HepG2 (cell line): ENCODE measurements around the gene ATG9A. TPM values are rescaled to one million over a fixed set of nuclear protein-coding genes. Genes with fewer than 3 reads are reported as not detected.
A peak's percentile ranks its signal among the peaks of the same experiment; 100 is the strongest.

Source experiments
- ADNP ChIP-seq: sonication (generic); formaldehyde crosslinking; IDR thresholded peaks from 2 replicates; pipeline ENCODE4 v1.4.0; 2020; ENCODE audit warnings: missing genetic modification reagents
- NKX3-1 ChIP-seq: sonication (generic); formaldehyde crosslinking; IDR thresholded peaks from 2 replicates; pipeline ENCODE4 v1.5.0; 2020; ENCODE audit warnings: missing genetic modification reagents
- TBP ChIP-seq: sonication (generic); formaldehyde crosslinking; IDR thresholded peaks from 2 replicates; pipeline ENCODE4 v1.5.0; 2020; ENCODE audit warnings: missing genetic modification reagents
- THAP11 ChIP-seq: IDR thresholded peaks from 2 replicates; pipeline ENCODE4 v1.6.1; 2016; ENCODE audit warnings: missing biosample characterization, missing genetic modification reagents
- XBP1 ChIP-seq: sonication (generic); formaldehyde crosslinking; IDR thresholded peaks from 2 replicates; pipeline ENCODE4 v1.5.0; 2020; ENCODE audit warnings: missing genetic modification reagents
- ZNF230 ChIP-seq: sonication (generic); formaldehyde crosslinking; IDR thresholded peaks from 2 replicates; pipeline ENCODE4 v1.4.0; 2020; ENCODE audit warnings: mild to moderate bottlenecking, missing genetic modification reagents
- ZNF558 ChIP-seq: sonication (generic); formaldehyde crosslinking; IDR thresholded peaks from 2 replicates; pipeline ENCODE4 v1.9.0; 2022; ENCODE audit warnings: mild to moderate bottlenecking, missing genetic modification reagents, borderline replicate concordance
- polyA plus RNA-seq, 8 experiments: library from polyadenylated mRNA; depleted of rRNA in 3 of 8; stranded (reverse) in 7 of 8; unstranded in 1 of 8; fragments of >200 nt; fragmentation: Illumina TruSeq in 4 of 8; extraction: Trizol in 4 of 8; gene quantifications; 2 replicates each; pipeline versions ENCODE4 v1.2.1 to v1.2.3, GENCODE V29; 2011 to 2016; ENCODE audit warnings: low read depth in 4 of 8, missing spikeins in 1 of 8, mixed read lengths in 1 of 8; ENCODE audit not compliant: insufficient read depth in 1 of 8
- total RNA-seq, 5 experiments: library from RNA; depleted of rRNA; stranded (reverse); fragments of >200 nt; fragmentation: Illumina TruSeq; extraction: Trizol; gene quantifications; 2 replicates each; pipeline ENCODE4 v1.2.3, GENCODE V29; 2016; ENCODE audit warnings: low read depth in 1 of 5
- TF ChIP-seq, protein P1 (sequence below): IDR thresholded peaks from 2 replicates; pipeline ENCODE4 v1.6.1; 2016; ENCODE audit warnings: missing compliant biosample characterization, missing genetic modification reagents, borderline replicate concordance
- TF ChIP-seq, protein P2 (sequence below): sonication (generic); formaldehyde crosslinking; conservative IDR thresholded peaks from 2 replicates; pipeline ENCODE4 v1.8.0; 2022; ENCODE audit warnings: low read depth, missing genetic modification reagents
- TF ChIP-seq, protein P3 (sequence below), 2 experiments: sonication (generic) in 1 of 2; formaldehyde crosslinking in 1 of 2; IDR thresholded peaks; 2 replicates each; pipeline versions ENCODE4 v1.4.0 to v1.6.1; 2016 to 2020; ENCODE audit warnings: borderline replicate concordance in 1 of 2, low read depth in 1 of 2, mild to moderate bottlenecking in 1 of 2, missing genetic modification reagents in 1 of 2
- TF ChIP-seq, protein P4 (sequence below): sonication (generic); formaldehyde crosslinking; IDR thresholded peaks from 2 replicates; pipeline ENCODE4 v1.5.1; 2020; ENCODE audit warnings: mild to moderate bottlenecking, missing genetic modification reagents
- TF ChIP-seq, protein P5 (sequence below): sonication (generic); formaldehyde crosslinking; IDR thresholded peaks from 2 replicates; pipeline ENCODE4 v1.4.0; 2020; ENCODE audit warnings: missing genetic modification reagents, borderline replicate concordance

ATG9A gene
- total and polyA plus RNA-seq, 2 of the 13 experiments (the other 11 are each of a cell fraction or from before 2014, with no cell fraction given) = 35.0 to 131 TPM

DNA sequence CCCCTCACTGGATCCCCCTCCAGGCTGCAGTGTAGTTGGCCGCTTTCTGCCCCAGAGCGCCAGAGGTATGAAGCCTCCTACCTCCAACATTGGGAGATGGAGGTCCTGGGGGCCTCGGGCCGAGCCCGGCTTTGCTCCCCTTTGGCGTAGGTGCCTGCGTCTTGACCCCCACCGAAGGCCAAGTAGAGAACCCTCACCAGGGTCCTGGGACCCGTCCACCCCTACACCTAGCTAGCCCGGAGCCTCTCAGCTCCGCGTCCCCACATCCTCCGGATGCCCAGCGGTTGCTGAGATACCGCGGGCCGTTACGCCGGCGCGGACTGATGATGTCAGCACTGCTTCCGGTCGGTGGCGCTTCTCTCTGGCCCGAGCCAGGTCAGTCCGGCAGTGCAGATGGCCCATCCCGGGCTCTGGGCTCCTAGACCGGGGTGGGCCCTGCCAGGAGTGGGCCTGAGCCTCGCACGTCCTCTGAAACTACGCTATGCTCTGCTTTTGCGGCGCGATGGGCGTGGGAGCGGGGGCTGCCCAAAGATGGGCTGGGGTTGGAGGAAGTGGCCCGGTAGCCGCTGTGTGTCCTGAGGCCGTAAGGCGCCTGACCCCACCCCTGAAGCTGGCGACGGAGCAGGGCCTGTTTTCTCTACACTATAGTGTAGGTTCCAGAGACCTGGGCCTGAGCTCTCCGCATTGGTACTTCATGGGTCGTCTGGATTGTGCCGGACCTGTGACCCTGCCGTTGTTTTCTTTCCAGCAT, 15.9 kb upstream of the ATG9A start, which contains the start of the genes GLB1L and STK16 (continued):
- TF ChIP-seq ZNF230 (CRISPR knock-in tag) = peak; percentile 93
- TF ChIP-seq, protein P1, sequence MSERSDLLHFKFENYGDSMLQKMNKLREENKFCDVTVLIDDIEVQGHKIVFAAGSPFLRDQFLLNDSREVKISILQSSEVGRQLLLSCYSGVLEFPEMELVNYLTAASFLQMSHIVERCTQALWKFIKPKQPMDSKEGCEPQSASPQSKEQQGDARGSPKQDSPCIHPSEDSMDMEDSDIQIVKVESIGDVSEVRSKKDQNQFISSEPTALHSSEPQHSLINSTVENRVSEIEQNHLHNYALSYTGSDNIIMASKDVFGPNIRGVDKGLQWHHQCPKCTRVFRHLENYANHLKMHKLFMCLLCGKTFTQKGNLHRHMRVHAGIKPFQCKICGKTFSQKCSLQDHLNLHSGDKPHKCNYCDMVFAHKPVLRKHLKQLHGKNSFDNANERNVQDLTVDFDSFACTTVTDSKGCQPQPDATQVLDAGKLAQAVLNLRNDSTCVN (CRISPR knock-in tag) = peak; percentile 70; the same call in 1 of the 2 replicates
- TF ChIP-seq ADNP (CRISPR knock-in tag) = no peak
- peak; percentile 93 for TF ChIP-seq THAP11 (CRISPR knock-in tag)
- TF ChIP-seq, protein P2, sequence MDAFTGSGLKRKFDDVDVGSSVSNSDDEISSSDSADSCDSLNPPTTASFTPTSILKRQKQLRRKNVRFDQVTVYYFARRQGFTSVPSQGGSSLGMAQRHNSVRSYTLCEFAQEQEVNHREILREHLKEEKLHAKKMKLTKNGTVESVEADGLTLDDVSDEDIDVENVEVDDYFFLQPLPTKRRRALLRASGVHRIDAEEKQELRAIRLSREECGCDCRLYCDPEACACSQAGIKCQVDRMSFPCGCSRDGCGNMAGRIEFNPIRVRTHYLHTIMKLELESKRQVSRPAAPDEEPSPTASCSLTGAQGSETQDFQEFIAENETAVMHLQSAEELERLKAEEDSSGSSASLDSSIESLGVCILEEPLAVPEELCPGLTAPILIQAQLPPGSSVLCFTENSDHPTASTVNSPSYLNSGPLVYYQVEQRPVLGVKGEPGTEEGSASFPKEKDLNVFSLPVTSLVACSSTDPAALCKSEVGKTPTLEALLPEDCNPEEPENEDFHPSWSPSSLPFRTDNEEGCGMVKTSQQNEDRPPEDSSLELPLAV (CRISPR knock-in tag) = no peak
- TF ChIP-seq TBP (CRISPR knock-in tag) = no peak
- TF ChIP-seq, protein P3, sequence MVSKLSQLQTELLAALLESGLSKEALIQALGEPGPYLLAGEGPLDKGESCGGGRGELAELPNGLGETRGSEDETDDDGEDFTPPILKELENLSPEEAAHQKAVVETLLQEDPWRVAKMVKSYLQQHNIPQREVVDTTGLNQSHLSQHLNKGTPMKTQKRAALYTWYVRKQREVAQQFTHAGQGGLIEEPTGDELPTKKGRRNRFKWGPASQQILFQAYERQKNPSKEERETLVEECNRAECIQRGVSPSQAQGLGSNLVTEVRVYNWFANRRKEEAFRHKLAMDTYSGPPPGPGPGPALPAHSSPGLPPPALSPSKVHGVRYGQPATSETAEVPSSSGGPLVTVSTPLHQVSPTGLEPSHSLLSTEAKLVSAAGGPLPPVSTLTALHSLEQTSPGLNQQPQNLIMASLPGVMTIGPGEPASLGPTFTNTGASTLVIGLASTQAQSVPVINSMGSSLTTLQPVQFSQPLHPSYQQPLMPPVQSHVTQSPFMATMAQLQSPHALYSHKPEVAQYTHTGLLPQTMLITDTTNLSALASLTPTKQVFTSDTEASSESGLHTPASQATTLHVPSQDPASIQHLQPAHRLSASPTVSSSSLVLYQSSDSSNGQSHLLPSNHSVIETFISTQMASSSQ (IDR thresholded peaks at IDR 0.05; ENCODE audit: low read depth) = peak; percentile 73
- TF ChIP-seq, protein P3 (CRISPR knock-in tag; IDR thresholded peaks at IDR 0.05; ENCODE audit: borderline replicate concordance) = peak; percentile 89
- TF ChIP-seq, protein P4, sequence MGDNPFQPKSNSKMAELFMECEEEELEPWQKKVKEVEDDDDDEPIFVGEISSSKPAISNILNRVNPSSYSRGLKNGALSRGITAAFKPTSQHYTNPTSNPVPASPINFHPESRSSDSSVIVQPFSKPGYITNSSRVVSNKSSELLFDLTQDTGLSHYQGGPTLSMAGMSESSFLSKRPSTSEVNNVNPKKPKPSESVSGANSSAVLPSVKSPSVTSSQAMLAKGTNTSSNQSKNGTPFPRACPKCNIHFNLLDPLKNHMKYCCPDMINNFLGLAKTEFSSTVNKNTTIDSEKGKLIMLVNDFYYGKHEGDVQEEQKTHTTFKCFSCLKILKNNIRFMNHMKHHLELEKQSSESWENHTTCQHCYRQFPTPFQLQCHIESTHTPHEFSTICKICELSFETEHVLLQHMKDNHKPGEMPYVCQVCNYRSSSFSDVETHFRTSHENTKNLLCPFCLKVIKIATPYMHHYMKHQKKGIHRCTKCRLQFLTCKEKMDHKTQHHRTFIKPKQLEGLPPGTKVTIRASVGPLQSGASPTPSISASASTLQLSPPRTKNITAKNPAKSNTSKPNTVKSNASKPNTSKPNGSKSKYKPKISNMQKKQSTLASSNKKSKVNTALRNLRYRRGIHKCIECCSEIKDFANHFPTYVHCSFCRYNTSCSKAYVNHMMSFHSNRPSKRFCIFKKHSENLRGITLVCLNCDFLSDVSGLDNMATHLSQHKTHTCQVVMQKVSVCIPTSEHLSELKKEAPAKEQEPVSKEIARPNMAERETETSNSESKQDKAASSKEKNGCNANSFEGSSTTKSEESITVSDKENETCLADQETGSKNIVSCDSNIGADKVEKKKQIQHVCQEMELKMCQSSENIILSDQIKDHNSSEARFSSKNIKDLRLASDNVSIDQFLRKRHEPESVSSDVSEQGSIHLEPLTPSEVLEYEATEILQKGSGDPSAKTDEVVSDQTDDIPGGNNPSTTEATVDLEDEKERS (CRISPR knock-in tag) = peak; percentile 91
- TF ChIP-seq XBP1 (CRISPR knock-in tag) = peak; percentile 83
- TF ChIP-seq, protein P5, sequence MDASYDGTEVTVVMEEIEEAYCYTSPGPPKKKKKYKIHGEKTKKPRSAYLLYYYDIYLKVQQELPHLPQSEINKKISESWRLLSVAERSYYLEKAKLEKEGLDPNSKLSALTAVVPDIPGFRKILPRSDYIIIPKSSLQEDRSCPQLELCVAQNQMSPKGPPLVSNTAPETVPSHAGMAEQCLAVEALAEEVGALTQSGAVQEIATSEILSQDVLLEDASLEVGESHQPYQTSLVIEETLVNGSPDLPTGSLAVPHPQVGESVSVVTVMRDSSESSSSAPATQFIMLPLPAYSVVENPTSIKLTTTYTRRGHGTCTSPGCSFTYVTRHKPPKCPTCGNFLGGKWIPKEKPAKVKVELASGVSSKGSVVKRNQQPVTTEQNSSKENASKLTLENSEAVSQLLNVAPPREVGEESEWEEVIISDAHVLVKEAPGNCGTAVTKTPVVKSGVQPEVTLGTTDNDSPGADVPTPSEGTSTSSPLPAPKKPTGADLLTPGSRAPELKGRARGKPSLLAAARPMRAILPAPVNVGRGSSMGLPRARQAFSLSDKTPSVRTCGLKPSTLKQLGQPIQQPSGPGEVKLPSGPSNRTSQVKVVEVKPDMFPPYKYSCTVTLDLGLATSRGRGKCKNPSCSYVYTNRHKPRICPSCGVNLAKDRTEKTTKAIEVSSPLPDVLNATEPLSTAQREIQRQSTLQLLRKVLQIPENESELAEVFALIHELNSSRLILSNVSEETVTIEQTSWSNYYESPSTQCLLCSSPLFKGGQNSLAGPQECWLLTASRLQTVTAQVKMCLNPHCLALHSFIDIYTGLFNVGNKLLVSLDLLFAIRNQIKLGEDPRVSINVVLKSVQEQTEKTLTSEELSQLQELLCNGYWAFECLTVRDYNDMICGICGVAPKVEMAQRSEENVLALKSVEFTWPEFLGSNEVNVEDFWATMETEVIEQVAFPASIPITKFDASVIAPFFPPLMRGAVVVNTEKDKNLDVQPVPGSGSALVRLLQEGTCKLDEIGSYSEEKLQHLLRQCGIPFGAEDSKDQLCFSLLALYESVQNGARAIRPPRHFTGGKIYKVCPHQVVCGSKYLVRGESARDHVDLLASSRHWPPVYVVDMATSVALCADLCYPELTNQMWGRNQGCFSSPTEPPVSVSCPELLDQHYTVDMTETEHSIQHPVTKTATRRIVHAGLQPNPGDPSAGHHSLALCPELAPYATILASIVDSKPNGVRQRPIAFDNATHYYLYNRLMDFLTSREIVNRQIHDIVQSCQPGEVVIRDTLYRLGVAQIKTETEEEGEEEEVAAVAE (CRISPR knock-in tag) = peak; percentile 84; the same call in 1 of the 2 replicates
- TF ChIP-seq NKX3-1 = peak; percentile 95
- peak; percentile 99 for TF ChIP-seq ZNF558 (CRISPR knock-in tag)
